ENCODE data around the gene ZBTB39.
"Not testable (repeated sequence)": the region's sequence is repeated elsewhere in the genome, so short reads cannot be mapped to it uniquely, and the experiment has no call there.

ZBTB39 gene

GRCh38 chr12:56999456-56999855, 6.9 kb downstream of the ZBTB39 start:
- no peak for FAIRE-seq

GRCh38 chr12:56998981-56999380, 7.4 kb downstream of the ZBTB39 start:
- no peak for FAIRE-seq

GRCh38 chr12:56998316-56998715, 8.0 kb downstream of the ZBTB39 start:
- FAIRE-seq = no peak

GRCh38 chr12:56996793-56997545, 9.4 kb downstream of the ZBTB39 start:
- FAIRE-seq = no peak

- no peak for FAIRE-seq
Observed at GRCh38 chr12:56995930-56996496, 10.3 kb downstream of the ZBTB39 start.

- no peak for FAIRE-seq
Observed at GRCh38 chr12:56995201-56995929, 11.0 kb downstream of the ZBTB39 start.

- no peak for FAIRE-seq
Observed at GRCh38 chr12:56994231-56994746, 12.1 kb downstream of the ZBTB39 start.

GRCh38 chr12:56993346-56993745, 13.0 kb downstream of the ZBTB39 start:
- FAIRE-seq = no peak

- no peak for FAIRE-seq
Observed at GRCh38 chr12:56991319-56992246, 14.8 kb downstream of the ZBTB39 start.

- FAIRE-seq = no peak
Observed at GRCh38 chr12:56990648-56991318, 15.6 kb downstream of the ZBTB39 start.

- FAIRE-seq = no peak
Observed at GRCh38 chr12:56989861-56990610, 16.3 kb downstream of the ZBTB39 start.

- FAIRE-seq = no peak
Observed at GRCh38 chr12:56988207-56988739, 18.1 kb downstream of the ZBTB39 start.

GRCh38 chr12:56987551-56988053, 18.7 kb downstream of the ZBTB39 start:
- FAIRE-seq = no peak

- no peak for FAIRE-seq
Observed at GRCh38 chr12:56987011-56987410, 19.3 kb downstream of the ZBTB39 start.

GRCh38 chr12:56985714-56986113, 20.6 kb downstream of the ZBTB39 start:
- FAIRE-seq = not testable (repeated sequence)

- no peak for FAIRE-seq
Observed at GRCh38 chr12:56983386-56983785, 23.0 kb downstream of the ZBTB39 start.

GRCh38 chr12:56982578-56983236, 23.6 kb downstream of the ZBTB39 start:
- FAIRE-seq = not testable (repeated sequence)

- FAIRE-seq = no peak
Observed at GRCh38 chr12:56980941-56981530, 25.3 kb downstream of the ZBTB39 start.

- FAIRE-seq = no peak
Observed at GRCh38 chr12:56980268-56980667, 26.1 kb downstream of the ZBTB39 start.

GRCh38 chr12:56979628-56980027, 26.7 kb downstream of the ZBTB39 start:
- no peak for FAIRE-seq
